ENCODE data around the gene OAS1.
"Not testable (repeated sequence)": the region's sequence is repeated elsewhere in the genome, so short reads cannot be mapped to it uniquely, and the experiment has no call there.

The OAS1 gene

GRCh38 chr12:112901271-112901670, 5.5 kb upstream of the OAS1 start:
- no peaks in the 10 kb centered on the region for H3K27me3 ChIP-seq (ENCODE audit: control insufficient read depth in 1 of 2, insufficient read depth in 2 of 2, low read length in 2 of 2)
- no peaks in the 10 kb centered on the region for H3K9me3 ChIP-seq (ENCODE audit: low read length)
- H3K4me3 ChIP-seq (ENCODE audit: low read depth in 1 of 2, low read length in 2 of 2): no peak overlapping the region
- H3K36me3 ChIP-seq (ENCODE audit: insufficient read depth, low read length): no peaks in the 10 kb centered on the region
- no peak overlapping the region for H3K9ac ChIP-seq (ENCODE audit: low read length)
- H3K4me1 ChIP-seq (ENCODE audit: insufficient read depth, low read length): peaks cover 9% of the 10 kb centered on the region
- H3K27ac ChIP-seq (ENCODE audit: low read depth, low read length): no peak overlapping the region

GRCh38 chr12:112904571-112904970, 2.2 kb upstream of the OAS1 start:
- H3K27me3 ChIP-seq (ENCODE audit: control insufficient read depth in 1 of 2, insufficient read depth in 2 of 2, low read length in 2 of 2): no peaks in the 10 kb centered on the region
- no peak overlapping the region for H3K9ac ChIP-seq (ENCODE audit: low read length)
- H3K9me3 ChIP-seq (ENCODE audit: low read length): no peaks in the 10 kb centered on the region
- no peak overlapping the region for H3K4me3 ChIP-seq (ENCODE audit: low read depth in 1 of 2, low read length in 2 of 2)
- H3K4me1 ChIP-seq (ENCODE audit: insufficient read depth, low read length): peaks cover 17% of the 10 kb centered on the region
- H3K36me3 ChIP-seq (ENCODE audit: insufficient read depth, low read length): no peaks in the 10 kb centered on the region
- H3K27ac ChIP-seq (ENCODE audit: low read depth, low read length): no peak overlapping the region

- no peak overlapping the region for H3K27ac ChIP-seq (ENCODE audit: low read depth, low read length)
- no peaks in the 10 kb centered on the region for H3K27me3 ChIP-seq (ENCODE audit: control insufficient read depth in 1 of 2, insufficient read depth in 2 of 2, low read length in 2 of 2)
- H3K9ac ChIP-seq (ENCODE audit: low read length): no peak overlapping the region
- no peak overlapping the region for H3K4me3 ChIP-seq (ENCODE audit: low read depth in 1 of 2, low read length in 2 of 2)
- H3K36me3 ChIP-seq (ENCODE audit: insufficient read depth, low read length): no peaks in the 10 kb centered on the region
- H3K4me1 ChIP-seq (ENCODE audit: insufficient read depth, low read length): peaks cover 17% of the 10 kb centered on the region
- no peaks in the 10 kb centered on the region for H3K9me3 ChIP-seq (ENCODE audit: low read length)
Observed at GRCh38 chr12:112905451-112906089, 1.2 kb upstream of the OAS1 start.

GRCh38 chr12:112907415-112908157, 824 bp downstream of the OAS1 start:
- H3K27ac ChIP-seq (ENCODE audit: low read depth, low read length): no peak overlapping the region
- H3K4me3 ChIP-seq (ENCODE audit: low read depth in 1 of 2, low read length in 2 of 2): peak overlapping the region; percentile 22 to 69
- H3K36me3 ChIP-seq (ENCODE audit: insufficient read depth, low read length): no peaks in the 10 kb centered on the region
- H3K9ac ChIP-seq (ENCODE audit: low read length): no peak overlapping the region
- H3K9me3 ChIP-seq (ENCODE audit: low read length): no peaks in the 10 kb centered on the region
- H3K27me3 ChIP-seq (ENCODE audit: control insufficient read depth in 1 of 2, insufficient read depth in 2 of 2, low read length in 2 of 2): no peaks in the 10 kb centered on the region
- peaks cover 17% of the 10 kb centered on the region for H3K4me1 ChIP-seq (ENCODE audit: insufficient read depth, low read length)

- Histone ChIP-seq H3K9me3 (ENCODE audit: low read length) (no peaks in the 10 kb centered on the region), H3K4me1 (ENCODE audit: insufficient read depth, low read length) (peaks cover 17% of the 10 kb centered on the region), H3K4me3 (ENCODE audit: low read depth in 1 of 2, low read length in 2 of 2) (peak overlapping the region in 1 of 2 donors; percentile 69), H3K36me3 (ENCODE audit: insufficient read depth, low read length) (no peaks in the 10 kb centered on the region), H3K27ac (ENCODE audit: low read depth, low read length) (no peak overlapping the region), H3K9ac (ENCODE audit: low read length) (no peak overlapping the region), H3K27me3 (ENCODE audit: control insufficient read depth in 1 of 2, insufficient read depth in 2 of 2, low read length in 2 of 2) (no peaks in the 10 kb centered on the region)
Observed at GRCh38 chr12:112908548-112908947, 1.8 kb downstream of the OAS1 start.

- no peak overlapping the region for H3K9ac ChIP-seq (ENCODE audit: low read length)
- H3K9me3 ChIP-seq (ENCODE audit: low read length): no peaks in the 10 kb centered on the region
- H3K4me1 ChIP-seq (ENCODE audit: insufficient read depth, low read length): peaks cover 17% of the 10 kb centered on the region
- no peak overlapping the region for H3K27ac ChIP-seq (ENCODE audit: low read depth, low read length)
- H3K27me3 ChIP-seq (ENCODE audit: control insufficient read depth in 1 of 2, insufficient read depth in 2 of 2, low read length in 2 of 2): no peaks in the 10 kb centered on the region
- no peak overlapping the region for H3K4me3 ChIP-seq (ENCODE audit: low read depth in 1 of 2, low read length in 2 of 2)
- H3K36me3 ChIP-seq (ENCODE audit: insufficient read depth, low read length): no peaks in the 10 kb centered on the region
Observed at GRCh38 chr12:112909693-112910092, 2.9 kb downstream of the OAS1 start.

GRCh38 chr12:112913038-112913688, 6.4 kb downstream of the OAS1 start:
- Histone ChIP-seq H3K9ac (ENCODE audit: low read length) (no peak overlapping the region), H3K27ac (ENCODE audit: low read depth, low read length) (no peak overlapping the region), H3K4me3 (ENCODE audit: low read depth in 1 of 2, low read length in 2 of 2) (no peak overlapping the region), H3K4me1 (ENCODE audit: insufficient read depth, low read length) (no peaks in the 10 kb centered on the region), H3K9me3 (ENCODE audit: low read length) (no peaks in the 10 kb centered on the region), H3K36me3 (ENCODE audit: insufficient read depth, low read length) (peaks cover 18% of the 10 kb centered on the region), H3K27me3 (ENCODE audit: control insufficient read depth in 1 of 2, insufficient read depth in 2 of 2, low read length in 2 of 2) (no peaks in the 10 kb centered on the region)

GRCh38 chr12:112913888-112914287, 7.1 kb downstream of the OAS1 start:
- not testable (repeated sequence) for H3K27me3 ChIP-seq (ENCODE audit: control insufficient read depth in 1 of 2, insufficient read depth in 2 of 2, low read length in 2 of 2); H3K9ac ChIP-seq (ENCODE audit: low read length); H3K4me1 ChIP-seq (ENCODE audit: insufficient read depth, low read length); H3K4me3 ChIP-seq (ENCODE audit: low read depth in 1 of 2, low read length in 2 of 2); H3K9me3 ChIP-seq (ENCODE audit: low read length); H3K27ac ChIP-seq (ENCODE audit: low read depth, low read length)
- peaks cover 25% of the 10 kb centered on the region for H3K36me3 ChIP-seq (ENCODE audit: insufficient read depth, low read length)

- Histone ChIP-seq H3K27ac (ENCODE audit: low read depth, low read length) (no peak overlapping the region), H3K4me3 (ENCODE audit: low read depth in 1 of 2, low read length in 2 of 2) (no peak overlapping the region), H3K27me3 (ENCODE audit: control insufficient read depth in 1 of 2, insufficient read depth in 2 of 2, low read length in 2 of 2) (no peaks in the 10 kb centered on the region), H3K36me3 (ENCODE audit: insufficient read depth, low read length) (peaks cover 26% of the 10 kb centered on the region), H3K9me3 (ENCODE audit: low read length) (no peaks in the 10 kb centered on the region), H3K4me1 (ENCODE audit: insufficient read depth, low read length) (no peaks in the 10 kb centered on the region), H3K9ac (ENCODE audit: low read length) (no peak overlapping the region)
Observed at GRCh38 chr12:112916270-112916669, 9.5 kb downstream of the OAS1 start.

- Histone ChIP-seq H3K27ac (ENCODE audit: low read depth, low read length) (no peak overlapping the region), H3K36me3 (ENCODE audit: insufficient read depth, low read length) (peaks cover 26% of the 10 kb centered on the region), H3K9me3 (ENCODE audit: low read length) (no peaks in the 10 kb centered on the region), H3K4me3 (ENCODE audit: low read depth in 1 of 2, low read length in 2 of 2) (no peak overlapping the region), H3K4me1 (ENCODE audit: insufficient read depth, low read length) (no peaks in the 10 kb centered on the region), H3K9ac (ENCODE audit: low read length) (no peak overlapping the region), H3K27me3 (ENCODE audit: control insufficient read depth in 1 of 2, insufficient read depth in 2 of 2, low read length in 2 of 2) (no peaks in the 10 kb centered on the region)
Observed at GRCh38 chr12:112919121-112919520, 12.4 kb downstream of the OAS1 start.

GRCh38 chr12:112924986-112925385, 18.2 kb downstream of the OAS1 start:
- Histone ChIP-seq H3K9ac (ENCODE audit: low read length) (no peak overlapping the region), H3K4me3 (ENCODE audit: low read depth in 1 of 2, low read length in 2 of 2) (no peak overlapping the region), H3K36me3 (ENCODE audit: insufficient read depth, low read length) (no peaks in the 10 kb centered on the region), H3K9me3 (ENCODE audit: low read length) (no peaks in the 10 kb centered on the region), H3K27ac (ENCODE audit: low read depth, low read length) (no peak overlapping the region), H3K27me3 (ENCODE audit: control insufficient read depth in 1 of 2, insufficient read depth in 2 of 2, low read length in 2 of 2) (no peaks in the 10 kb centered on the region), H3K4me1 (ENCODE audit: insufficient read depth, low read length) (no peaks in the 10 kb centered on the region)

All from muscle layer of colon (tissue), 2 donors.